ENCODE measurements around the gene COX4I2. TPM values are rescaled to one million over a fixed set of nuclear protein-coding genes. Genes with fewer than 3 reads are reported as not detected.

Gene COX4I2
- total and polyA plus RNA-seq, 2 of the 8 experiments (the other 6 are each of a cell fraction or from before 2014, with no cell fraction given), result 0.26 TPM; not detected in 1

GRCh38 chr20:31669876-31670275 lies 32.2 kb downstream of the COX4I2 start:
- H3K4me3 ChIP-seq (ENCODE audit: extremely low read depth in 1 of 4, insufficient read depth in 2 of 4, low read depth in 3 of 4, low read length in 4 of 4), result no peak overlapping the region
- no peak overlapping the region for H2BK20ac ChIP-seq (ENCODE audit: low read length)
- no peak overlapping the region for H2BK5ac ChIP-seq (ENCODE audit: low read depth, low read length)
- no peaks in the 10 kb centered on the region for H3K23me2 ChIP-seq (ENCODE audit: low read depth, low read length)
- H4K5ac ChIP-seq (ENCODE audit: insufficient read length, low read depth, low read length), result no peak overlapping the region
- POLR2A ChIA-PET (ENCODE audit: partially characterized antibody), result interaction anchor here (1.1 kb wide), 1 partner anchor 54 kb away, joined by 3 read pairs; no protein-coding TSS in a partner anchor
- H3K27ac ChIP-seq (ENCODE audit: low read depth, low read length), result no peak overlapping the region
- no peak overlapping the region for H3K4ac ChIP-seq (replicated peaks; ENCODE audit: insufficient read length, low read depth, low read length)
- H2BK12ac ChIP-seq (ENCODE audit: low read depth, low read length), result no peak overlapping the region
- H3K56ac ChIP-seq (replicated peaks; ENCODE audit: insufficient read length, low read depth, low read length), result no peak overlapping the region
- no peak overlapping the region for H2BK120ac ChIP-seq (replicated peaks; ENCODE audit: low read depth, low read length)
- no peak for DNase-seq (ENCODE audit: low read depth in 1 of 2, low spot score in 2 of 2)
- FAIRE-seq, result no peak
- peaks cover 0 to 2% of the 10 kb centered on the region in 2 experiments; a peak in 1 of 4 replicates for H3K79me2 ChIP-seq (ENCODE audit: control insufficient read depth in 1 of 2, insufficient read depth in 2 of 2, low read length in 2 of 2)
- H3K4me2 ChIP-seq (ENCODE audit: insufficient read depth in 1 of 2, low read depth in 2 of 2, low read length in 2 of 2), result no peak overlapping the region
- H3K79me1 ChIP-seq (ENCODE audit: low read depth, low read length), result no peaks in the 10 kb centered on the region
- WGBS, 2 experiments (ENCODE audit: extremely low coverage in 1 of 2, insufficient coverage in 1 of 2, insufficient read length in 1 of 2, insufficient replicate concordance in 2 of 2, low coverage in 1 of 2, low lambda C conversion rate in 2 of 2, missing lambda C conversion rate in 1 of 2), result 83% methylated on average over 3 of the region's 3 CpGs; no CpG with 5 or more reads in 1 of the 2 experiments
- H4K8ac ChIP-seq (ENCODE audit: extremely low read depth, insufficient read depth, low read length), result no peak overlapping the region
- peaks cover 3% of the 10 kb centered on the region in 2 experiments for H4K20me1 ChIP-seq (replicated peaks in 1 of 2; ENCODE audit: control insufficient read depth in 1 of 2, insufficient read depth in 2 of 2, low read length in 2 of 2)
- H3K14ac ChIP-seq (ENCODE audit: insufficient read length), result no peak overlapping the region
- no peak overlapping the region for H2AFZ ChIP-seq (ENCODE audit: low read length)
- H3K9ac ChIP-seq (replicated peaks in 1 of 4; ENCODE audit: extremely low read depth in 1 of 4, low read depth in 3 of 4, low read length in 3 of 4), result no peak overlapping the region
- H3K9me3 ChIP-seq (ENCODE audit: insufficient read depth in 2 of 2, low read depth in 1 of 2, low read length in 1 of 2), result no peaks in the 10 kb centered on the region
- H3K18ac ChIP-seq (ENCODE audit: extremely low read depth, low read length), result no peak overlapping the region
- H3K23ac ChIP-seq (ENCODE audit: insufficient read length), result no peak overlapping the region
- no peak overlapping the region for H2AK5ac ChIP-seq (ENCODE audit: low read depth, low read length)
- H3K36me3 ChIP-seq (ENCODE audit: control insufficient read depth in 2 of 4, insufficient read depth in 4 of 4, low read length in 3 of 4), result peaks cover 0 to 10% (median 4%) of the 10 kb centered on the region in 4 experiments; a peak in 4 of 8 replicates
- no peak overlapping the region for H2BK15ac ChIP-seq (ENCODE audit: low read length)
- CTCF ChIA-PET (ENCODE audit: partially characterized antibody), result interaction anchor here (0.9 to 9.3 kb wide), 4 partner anchors 9 to 54 kb away, joined by 3 to 52 read pairs (median 5); no protein-coding TSS in a partner anchor
- no peaks in the 10 kb centered on the region; a peak in 2 of 7 replicates for H3K4me1 ChIP-seq (replicated peaks in 1 of 4; ENCODE audit: control insufficient read depth in 3 of 4, insufficient read depth in 4 of 4, low read length in 3 of 4)
- no peaks in the 10 kb centered on the region for H3K27me3 ChIP-seq (replicated peaks in 1 of 4; ENCODE audit: control insufficient read depth in 3 of 4, extremely low read depth in 1 of 4, insufficient read depth in 3 of 4, low read length in 3 of 4)
- H4K91ac ChIP-seq (replicated peaks; ENCODE audit: insufficient read length, low read length), result no peak overlapping the region
- TF ChIP-seq TEAD4 (IDR thresholded peaks at IDR 0.05; ENCODE audit: low read depth, low read length), result no peak
- TF ChIP-seq EP300 (IDR thresholded peaks at IDR 0.05; ENCODE audit: borderline replicate concordance in 1 of 2, low read depth in 2 of 2, low read length in 2 of 2), result no peak
- TF ChIP-seq SIRT6 (IDR thresholded peaks at IDR 0.05; ENCODE audit: low read length), result no peak
- TF ChIP-seq USF2 (IDR thresholded peaks at IDR 0.05; ENCODE audit: low read length), result no peak
- TF ChIP-seq NANOG (IDR thresholded peaks at IDR 0.05; ENCODE audit: insufficient read depth, low read depth, low read length, poor library complexity, severe bottlenecking), result no peak
- TF ChIP-seq, protein P1, sequence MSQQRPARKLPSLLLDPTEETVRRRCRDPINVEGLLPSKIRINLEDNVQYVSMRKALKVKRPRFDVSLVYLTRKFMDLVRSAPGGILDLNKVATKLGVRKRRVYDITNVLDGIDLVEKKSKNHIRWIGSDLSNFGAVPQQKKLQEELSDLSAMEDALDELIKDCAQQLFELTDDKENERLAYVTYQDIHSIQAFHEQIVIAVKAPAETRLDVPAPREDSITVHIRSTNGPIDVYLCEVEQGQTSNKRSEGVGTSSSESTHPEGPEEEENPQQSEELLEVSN (IDR thresholded peaks at IDR 0.05), result no peak
- TF ChIP-seq RBBP5 (IDR thresholded peaks at IDR 0.05; ENCODE audit: borderline replicate concordance, low read depth, low read length), result no peak
- no peak for TF ChIP-seq POU5F1 (IDR thresholded peaks at IDR 0.05; ENCODE audit: low read depth, low read length)
- TF ChIP-seq KDM1A (IDR thresholded peaks at IDR 0.05; ENCODE audit: borderline replicate concordance, low read length), result no peak
- no peak for TF ChIP-seq SUZ12 (IDR thresholded peaks at IDR 0.05; ENCODE audit: low read length)
- no peak for TF ChIP-seq JUND (IDR thresholded peaks at IDR 0.05; ENCODE audit: low read length)
- no peak for TF ChIP-seq NRF1 (IDR thresholded peaks at IDR 0.05; ENCODE audit: low read depth, low read length)

Measured in H1 (cell line).